ENCODE results near the gene AMELX.

- TF ChIP-seq PATZ1 (CRISPR knock-in tag; IDR thresholded peaks at IDR 0.05; ENCODE audit: borderline replicate concordance) (no peak), ZFP30 (CRISPR knock-in tag; IDR thresholded peaks at IDR 0.05) (no peak), BACH2 (CRISPR knock-in tag; IDR thresholded peaks at IDR 0.05; ENCODE audit: borderline replicate concordance) (no peak), CSDC2 (CRISPR knock-in tag; IDR thresholded peaks at IDR 0.05) (no peak), RARB (CRISPR knock-in tag; IDR thresholded peaks at IDR 0.05) (no peak)
- TF ChIP-seq, protein P1, sequence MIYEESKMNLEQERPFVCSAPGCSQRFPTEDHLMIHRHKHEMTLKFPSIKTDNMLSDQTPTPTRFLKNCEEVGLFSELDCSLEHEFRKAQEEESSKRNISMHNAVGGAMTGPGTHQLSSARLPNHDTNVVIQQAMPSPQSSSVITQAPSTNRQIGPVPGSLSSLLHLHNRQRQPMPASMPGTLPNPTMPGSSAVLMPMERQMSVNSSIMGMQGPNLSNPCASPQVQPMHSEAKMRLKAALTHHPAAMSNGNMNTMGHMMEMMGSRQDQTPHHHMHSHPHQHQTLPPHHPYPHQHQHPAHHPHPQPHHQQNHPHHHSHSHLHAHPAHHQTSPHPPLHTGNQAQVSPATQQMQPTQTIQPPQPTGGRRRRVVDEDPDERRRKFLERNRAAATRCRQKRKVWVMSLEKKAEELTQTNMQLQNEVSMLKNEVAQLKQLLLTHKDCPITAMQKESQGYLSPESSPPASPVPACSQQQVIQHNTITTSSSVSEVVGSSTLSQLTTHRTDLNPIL (CRISPR knock-in tag; IDR thresholded peaks at IDR 0.05; ENCODE audit: low read depth) = no peak
- TF ChIP-seq, protein P2, sequence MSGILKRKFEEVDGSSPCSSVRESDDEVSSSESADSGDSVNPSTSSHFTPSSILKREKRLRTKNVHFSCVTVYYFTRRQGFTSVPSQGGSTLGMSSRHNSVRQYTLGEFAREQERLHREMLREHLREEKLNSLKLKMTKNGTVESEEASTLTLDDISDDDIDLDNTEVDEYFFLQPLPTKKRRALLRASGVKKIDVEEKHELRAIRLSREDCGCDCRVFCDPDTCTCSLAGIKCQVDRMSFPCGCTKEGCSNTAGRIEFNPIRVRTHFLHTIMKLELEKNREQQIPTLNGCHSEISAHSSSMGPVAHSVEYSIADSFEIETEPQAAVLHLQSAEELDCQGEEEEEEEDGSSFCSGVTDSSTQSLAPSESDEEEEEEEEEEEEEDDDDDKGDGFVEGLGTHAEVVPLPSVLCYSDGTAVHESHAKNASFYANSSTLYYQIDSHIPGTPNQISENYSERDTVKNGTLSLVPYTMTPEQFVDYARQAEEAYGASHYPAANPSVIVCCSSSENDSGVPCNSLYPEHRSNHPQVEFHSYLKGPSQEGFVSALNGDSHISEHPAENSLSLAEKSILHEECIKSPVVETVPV (CRISPR knock-in tag; IDR thresholded peaks at IDR 0.05) = no peak
Measured at GRCh38 chrX:11266573-11267003, 26.6 kb upstream of the AMELX start.
